DMS153 treated with DMSO at 0.1 percent for 48 hours (cell line): ENCODE measurements around the gene COLEC12.
"Not testable (repeated sequence)": the region's sequence is repeated elsewhere in the genome, so short reads cannot be mapped to it uniquely, and the experiment has no call there.

Source experiments
- DNase-seq: peaks from one replicate; lab custom pipeline; 2025; ENCODE audit not compliant: unreplicated experiment; lab: John Stamatoyannopoulos, UW

The COLEC12 gene

GRCh38 chr18:331221-331821, 169.2 kb downstream of the COLEC12 start:
- DNase-seq: no peak

- no peak for DNase-seq
These were observed 171.6 kb downstream of the COLEC12 start for GRCh38 chr18:328928-329327.

DNA sequence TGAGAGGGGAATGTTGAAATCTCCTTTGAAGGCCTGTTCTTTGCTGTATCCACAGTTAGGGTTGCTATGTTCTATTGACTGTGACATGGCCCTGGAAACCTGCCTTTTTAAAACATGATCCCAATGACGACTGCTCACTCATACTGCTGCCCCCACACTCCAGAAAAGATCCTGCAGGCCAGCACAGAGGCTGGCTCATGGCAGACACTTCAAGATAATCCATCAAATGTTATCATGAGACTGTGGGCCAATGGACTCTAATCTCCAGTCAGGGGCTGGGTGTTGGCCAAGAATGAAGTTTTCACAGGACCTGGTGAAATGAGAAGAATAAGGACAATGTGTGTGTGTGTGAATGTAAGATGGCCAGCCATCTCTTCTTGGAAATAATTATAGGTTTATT, 173.7 kb downstream of the COLEC12 start:
- DNase-seq: no peak

GRCh38 chr18:323253-323622, 177.3 kb downstream of the COLEC12 start:
- no peak for DNase-seq

GRCh38 chr18:321865-322467, 178.5 kb downstream of the COLEC12 start:
- no peak for DNase-seq

DNA sequence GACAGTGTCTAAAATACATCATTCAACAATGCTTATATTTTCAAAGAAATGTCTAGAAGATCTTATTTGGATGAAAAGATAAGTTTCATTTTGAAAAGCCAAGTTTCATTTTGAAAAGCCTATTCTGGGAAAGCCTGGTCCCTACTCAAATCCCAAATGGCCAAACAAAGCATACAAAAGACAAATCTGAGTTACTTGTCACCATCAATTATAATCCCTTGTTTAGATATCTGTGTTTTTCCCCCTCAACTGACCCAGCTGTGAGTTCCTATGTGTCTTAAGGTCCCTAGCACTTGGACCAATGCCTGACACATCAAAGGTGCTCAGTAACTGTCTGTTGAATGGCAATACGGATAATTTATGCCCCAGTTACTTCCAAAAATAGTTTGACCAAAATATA, 180.3 kb downstream of the COLEC12 start:
- no peak for DNase-seq

DNA sequence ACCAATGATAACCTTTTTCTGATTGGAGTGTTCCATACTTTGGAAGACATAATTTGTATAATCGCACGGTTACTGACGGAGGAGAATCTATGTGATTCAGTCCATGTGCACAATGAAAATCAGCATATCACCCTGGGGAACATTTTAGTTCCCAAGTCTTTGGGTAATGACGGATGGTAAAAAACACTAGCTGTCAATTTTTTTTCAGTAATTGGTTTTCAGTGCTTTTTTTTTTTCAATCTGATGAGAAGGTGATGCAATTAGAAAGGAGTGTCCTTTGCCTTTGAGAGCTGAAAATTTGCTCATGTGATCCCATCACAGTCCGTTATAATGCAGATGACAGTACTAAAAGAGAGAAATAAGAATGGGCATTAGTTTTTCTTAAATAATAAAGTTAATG, 180.8 kb downstream of the COLEC12 start:
- no peak for DNase-seq

DNA sequence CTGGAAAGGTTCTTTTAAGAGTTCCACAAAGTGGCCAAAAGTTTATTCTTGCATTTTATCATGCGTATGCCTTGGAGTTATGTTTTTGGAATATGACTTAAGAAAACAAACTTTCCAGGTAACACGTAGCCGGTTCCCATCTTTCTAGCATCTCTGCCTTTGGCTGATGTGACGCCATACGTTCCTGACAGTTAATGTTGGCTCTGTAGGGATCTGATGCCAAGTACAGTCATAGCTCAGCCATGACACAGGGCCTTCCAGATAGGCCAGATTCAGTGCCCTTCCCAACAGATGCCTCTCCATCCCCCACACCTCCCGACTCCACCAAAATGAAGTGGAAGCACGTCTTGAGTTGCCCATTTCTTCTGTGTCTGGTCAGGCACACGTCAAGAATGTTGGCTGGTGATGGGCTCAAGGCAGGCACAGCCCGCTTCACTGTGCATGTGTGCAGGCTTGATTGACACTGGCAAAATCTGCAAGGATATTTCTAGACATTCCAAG, 181.7 kb downstream of the COLEC12 start:
- DNase-seq: no peak

- no peak for DNase-seq
These were observed 182.9 kb downstream of the COLEC12 start for GRCh38 chr18:317618-318017.

DNA sequence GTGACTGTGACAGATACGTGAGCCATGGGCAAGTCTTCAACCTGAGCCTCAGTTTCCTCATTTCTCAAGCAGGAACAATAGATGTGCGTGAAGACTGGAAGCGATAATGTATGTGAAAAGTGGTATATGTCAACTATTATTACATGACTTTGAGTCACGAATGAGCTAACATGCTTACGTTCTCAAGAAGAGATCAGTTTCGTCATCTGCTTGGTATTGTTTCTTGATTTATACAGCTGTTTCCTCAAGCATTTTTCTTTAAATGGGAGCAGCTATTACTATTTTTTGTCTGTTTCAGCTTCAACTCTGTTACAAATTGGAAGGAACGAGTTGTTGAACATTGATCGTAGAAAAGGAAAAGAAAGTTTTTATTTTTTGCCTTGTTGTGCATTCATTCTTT, 184.1 kb downstream of the COLEC12 start:
- no peak for DNase-seq

- DNase-seq: no peak
These were observed 186.6 kb downstream of the COLEC12 start for GRCh38 chr18:313931-314330.

DNA sequence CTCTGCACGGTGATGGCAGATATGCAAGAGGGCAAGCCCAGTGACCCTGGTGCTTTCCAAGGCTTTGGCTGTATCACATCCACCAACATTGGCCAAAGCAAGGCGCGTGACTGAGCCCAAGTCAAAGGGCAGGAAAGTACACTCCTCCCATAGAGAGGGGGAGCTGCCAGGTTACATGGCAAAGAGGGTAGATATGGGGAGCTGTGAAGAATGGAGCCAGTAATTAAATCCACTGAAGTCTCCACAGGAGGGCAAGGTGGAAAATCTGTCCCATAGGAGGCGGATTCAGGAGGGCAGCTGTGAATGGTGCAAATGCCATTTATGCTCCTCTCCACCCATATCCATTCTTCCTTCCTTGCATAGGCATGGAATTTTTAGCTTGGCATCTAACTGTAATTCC, 188.1 kb downstream of the COLEC12 start:
- no peak for DNase-seq

- DNase-seq: no peak
These were observed 190.5 kb downstream of the COLEC12 start for GRCh38 chr18:310042-310441.

- DNase-seq: not testable (repeated sequence)
These were observed 192.4 kb downstream of the COLEC12 start for GRCh38 chr18:308086-308485.

- DNase-seq: no peak
These were observed 193.8 kb downstream of the COLEC12 start for GRCh38 chr18:306608-307255.

DNA sequence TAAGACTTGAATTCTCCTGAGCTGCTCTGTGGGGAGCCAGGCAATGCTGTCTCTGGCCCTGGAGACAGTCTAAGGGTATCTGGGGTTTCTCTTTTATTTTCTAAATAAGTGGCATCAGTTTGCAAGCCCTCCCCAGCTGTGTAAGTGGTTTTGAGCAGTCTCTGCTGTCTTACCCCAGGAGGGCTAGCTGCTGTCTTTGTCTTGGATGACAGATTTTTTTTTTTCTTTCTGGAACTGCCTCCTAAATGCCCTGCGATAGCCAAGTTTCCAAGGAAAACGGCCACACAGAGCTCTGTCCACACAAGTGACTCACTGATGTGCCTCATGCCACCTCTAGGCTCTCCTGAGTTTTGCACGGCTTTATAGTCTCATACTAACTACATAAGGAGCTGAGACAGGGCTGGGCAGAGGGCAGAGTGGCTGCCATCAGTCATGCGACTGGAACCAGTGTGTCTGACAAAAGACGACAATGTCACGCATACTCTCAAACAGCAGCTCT, 195.4 kb downstream of the COLEC12 start:
- DNase-seq: no peak

- no peak for DNase-seq
These were observed 196.9 kb downstream of the COLEC12 start for GRCh38 chr18:303607-304006.

GRCh38 chr18:303011-303410, 197.5 kb downstream of the COLEC12 start:
- DNase-seq: no peak

GRCh38 chr18:302097-302496, 198.4 kb downstream of the COLEC12 start:
- DNase-seq: no peak

- DNase-seq: no peak
These were observed 202.6 kb downstream of the COLEC12 start for GRCh38 chr18:297936-298335.

- DNase-seq: no peak
These were observed 204.6 kb downstream of the COLEC12 start for GRCh38 chr18:295756-296490.

- no peak for DNase-seq
These were observed 205.9 kb downstream of the COLEC12 start for GRCh38 chr18:294566-294965.
